Stimulated activated CD8-positive, alpha-beta memory T cell treated with anti-CD3 and anti-CD28 coated beads, Interleukin-15, amount 100 ng/mL, for 24 hours (primary cell): ENCODE measurements around the gene GLCCI1.
"Not testable (repeated sequence)": the region's sequence is repeated elsewhere in the genome, so short reads cannot be mapped to it uniquely, and the experiment has no call there.

Experiments used
- DNase-seq: peaks from one replicate; pipeline ENCODE4 v3.0.0-alpha.2; 2020; ENCODE audit warnings: low read depth

The GLCCI1 gene

DNA sequence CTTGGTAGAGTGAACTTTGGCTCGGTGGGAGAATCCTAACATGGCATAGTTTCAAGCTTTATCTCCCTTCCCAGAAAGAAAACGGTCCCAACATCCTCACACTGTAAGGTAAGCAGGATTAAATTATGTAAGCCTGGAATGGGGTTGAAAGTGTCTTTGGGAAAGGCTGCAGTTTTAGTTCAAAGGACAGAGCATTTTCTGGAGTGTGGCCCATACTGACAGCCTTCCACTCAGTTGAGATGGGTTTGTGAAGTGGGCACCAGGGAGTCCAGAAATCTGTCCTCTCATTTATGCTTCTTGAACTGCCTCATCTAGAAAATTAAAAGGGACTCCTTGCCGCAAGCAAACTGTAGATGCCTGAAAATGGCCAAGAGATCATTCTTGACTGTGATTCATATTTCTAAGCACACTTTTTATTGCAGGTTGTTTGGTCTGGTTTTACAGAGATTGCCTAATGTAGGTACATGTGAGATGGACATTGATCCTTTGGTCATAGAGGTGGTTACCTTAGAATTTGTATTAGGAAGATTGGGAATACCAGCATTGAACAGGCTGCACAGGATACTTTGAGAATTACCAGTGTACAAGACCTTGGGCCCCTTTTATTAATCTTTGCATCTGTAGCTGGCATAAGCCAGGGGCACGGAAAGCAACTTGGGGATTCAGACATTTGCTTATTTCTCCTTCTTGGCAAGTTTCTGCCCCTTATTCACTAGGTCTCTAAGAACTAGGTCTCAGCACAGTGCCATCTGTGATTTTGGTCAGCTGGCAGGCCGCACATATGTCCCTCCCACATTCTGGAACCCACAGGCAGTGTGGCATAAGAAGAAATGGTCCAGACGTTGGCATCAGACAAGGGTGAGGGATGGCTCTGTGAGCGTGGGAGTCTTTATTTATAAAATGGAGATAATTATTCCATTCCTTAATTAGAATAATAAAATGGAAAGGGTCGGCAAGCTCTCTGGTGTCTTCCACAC is 125.9 kb downstream of the GLCCI1 start:
- DNase-seq: no peak

DNA sequence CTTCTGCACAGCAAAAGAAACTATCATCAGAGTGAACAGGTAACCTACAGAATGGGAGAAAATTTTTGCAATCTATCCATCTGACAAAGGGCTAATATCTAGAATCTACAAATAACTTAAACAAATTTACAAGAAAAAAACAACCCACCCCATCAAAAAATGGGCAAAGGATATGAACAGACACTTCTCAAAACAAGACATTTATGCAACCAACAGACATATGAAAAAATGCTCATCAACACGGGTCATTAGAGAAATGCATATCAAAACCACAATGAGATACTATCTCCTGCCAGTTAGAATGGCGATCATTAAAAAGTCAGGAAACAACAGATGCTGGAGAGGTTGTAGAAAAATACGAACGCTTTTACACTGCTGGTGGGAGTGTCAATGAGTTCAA is 132.7 kb downstream of the GLCCI1 start:
- DNase-seq: not testable (repeated sequence)

DNA sequence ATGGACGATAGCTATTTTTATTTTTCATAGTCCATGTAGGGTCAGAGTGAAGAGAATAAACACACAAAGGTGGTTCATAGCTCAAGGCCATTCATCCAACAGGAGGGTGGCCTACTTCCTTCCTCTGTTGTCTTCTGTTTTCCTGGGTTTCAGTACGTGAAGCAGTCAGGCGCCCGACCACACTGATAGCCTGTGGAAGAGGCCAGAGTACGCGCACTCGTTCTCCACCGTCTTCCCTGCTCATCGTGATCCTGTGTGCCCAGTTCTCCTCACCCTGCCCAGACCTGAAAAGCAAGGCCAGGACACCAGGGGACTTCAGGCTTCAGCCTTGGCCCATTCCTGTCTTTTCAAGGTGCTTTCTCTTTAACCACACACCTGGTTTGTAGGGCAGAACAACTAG is 134.7 kb downstream of the GLCCI1 start:
- DNase-seq: no peak

DNA sequence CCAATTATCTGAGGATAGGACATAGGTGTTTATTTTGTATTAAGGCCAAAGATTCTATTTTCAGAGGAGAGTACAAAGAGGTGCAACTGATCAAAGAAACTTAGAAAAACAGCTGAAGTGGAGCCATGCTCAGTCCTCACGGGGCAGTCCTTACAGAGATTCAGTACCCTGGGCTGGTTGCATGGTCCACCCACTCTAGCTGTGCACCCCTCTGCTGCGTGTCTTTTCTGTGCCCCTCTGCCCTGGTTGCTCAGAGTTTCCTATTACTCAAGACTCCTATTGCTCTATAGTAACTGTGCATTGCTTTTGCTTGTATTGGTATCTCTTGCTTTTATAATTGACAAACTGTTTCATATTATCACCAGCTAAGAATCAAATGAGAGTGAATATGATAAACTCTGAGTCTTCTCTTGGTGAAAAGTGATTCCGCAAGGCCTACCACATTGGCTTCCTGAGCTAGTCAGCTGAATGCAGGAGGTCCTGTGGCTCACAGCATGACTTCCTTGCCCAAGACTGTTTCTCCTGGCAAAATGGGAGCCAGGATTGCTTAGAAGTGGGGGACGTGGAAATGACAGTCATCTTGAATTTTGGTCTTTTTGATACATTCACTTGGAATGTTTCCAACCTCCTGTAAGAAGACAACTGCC is 137.0 kb downstream of the GLCCI1 start:
- DNase-seq: no peak

DNA sequence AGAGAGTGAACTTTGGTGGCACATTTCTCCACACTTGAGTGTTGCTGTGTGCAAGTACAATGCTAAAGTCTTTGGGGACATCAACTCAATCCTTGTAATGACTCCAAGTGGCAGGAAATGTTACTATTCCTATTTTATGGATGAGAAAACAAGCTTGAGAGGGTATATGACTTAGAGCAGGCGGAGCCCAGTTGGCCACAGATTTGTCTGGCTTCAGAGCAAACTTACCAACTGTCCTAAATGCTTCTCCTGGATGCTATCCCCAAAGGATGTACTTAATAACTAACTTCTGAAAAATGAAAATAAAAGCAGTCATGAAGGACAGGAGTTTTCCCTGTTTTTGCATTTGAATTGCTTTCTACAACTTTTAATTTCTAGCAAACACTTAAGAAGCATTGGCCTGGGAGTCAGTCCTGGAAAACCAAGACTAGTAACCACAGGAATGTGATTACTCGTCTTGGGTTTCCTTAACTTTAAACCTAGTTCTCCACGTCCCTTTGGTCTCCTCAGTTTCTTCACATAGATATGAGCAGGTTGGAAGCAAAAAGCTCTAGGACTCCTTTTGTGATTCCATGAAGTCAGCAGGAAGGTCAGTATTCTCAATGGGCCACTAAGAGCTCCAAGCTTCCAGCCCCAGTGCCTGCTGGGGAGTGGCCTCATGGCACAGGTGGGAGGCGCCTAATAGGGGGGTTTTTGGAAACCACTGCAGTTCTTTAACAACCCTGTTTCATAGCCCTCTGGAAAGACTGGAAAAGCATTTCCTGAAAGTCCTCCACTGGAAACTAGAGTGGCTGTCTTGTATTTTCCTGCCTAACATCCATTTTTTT is 140.8 kb downstream of the GLCCI1 start:
- no peak for DNase-seq

DNA sequence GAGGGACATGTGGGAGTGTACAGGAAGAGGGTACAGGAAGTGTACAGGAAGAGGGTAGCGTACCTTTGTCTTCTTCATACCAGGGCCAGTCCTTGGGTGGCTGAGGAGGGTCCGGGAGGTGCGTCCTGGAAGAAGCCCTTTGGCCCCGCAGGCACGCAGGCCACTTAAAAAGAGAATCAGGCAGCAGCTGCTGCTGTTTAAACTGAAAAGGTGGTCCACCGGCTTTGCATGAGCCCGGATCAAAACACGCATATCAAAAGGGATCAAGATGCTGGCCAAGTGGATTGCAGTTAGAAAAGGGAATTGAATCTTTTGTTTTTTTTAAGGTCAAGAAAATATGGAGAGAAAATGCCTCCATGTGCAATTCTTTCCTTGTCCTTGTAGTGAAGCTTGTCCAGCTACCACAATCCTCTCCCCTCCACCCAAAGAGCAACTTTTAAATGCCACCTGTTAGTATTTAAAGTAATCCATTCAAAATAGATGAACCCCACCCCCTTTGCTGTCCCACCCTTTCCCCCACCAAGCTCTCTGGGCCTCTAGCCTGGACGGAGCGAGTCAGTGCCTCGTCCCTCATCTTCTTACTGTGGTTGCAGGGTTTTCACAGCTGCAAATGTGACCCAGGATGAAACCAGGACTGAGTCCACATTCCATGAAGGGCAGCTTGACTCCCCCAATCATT is 142.8 kb downstream of the GLCCI1 start:
- no peak for DNase-seq

DNA sequence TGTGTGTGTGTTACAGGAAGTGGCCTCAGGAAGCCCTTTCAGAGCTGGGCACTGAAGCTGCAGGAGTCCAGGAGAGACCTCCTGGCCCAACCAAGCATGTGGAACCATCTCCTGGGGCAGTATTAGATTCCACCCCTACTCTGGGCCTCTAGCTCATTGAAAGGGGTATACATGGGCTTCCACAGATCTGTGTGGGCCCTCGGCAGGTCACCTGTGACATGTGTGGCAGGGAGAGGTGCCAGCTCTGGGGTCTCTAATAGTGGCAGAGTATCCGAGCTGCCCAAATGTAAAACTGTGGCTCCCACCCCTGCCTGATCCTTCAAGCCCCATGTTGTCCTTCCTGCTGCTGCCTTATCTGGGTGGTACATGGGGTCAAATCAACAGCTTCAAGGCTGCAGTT is 144.1 kb downstream of the GLCCI1 start:
- DNase-seq: no peak

DNA sequence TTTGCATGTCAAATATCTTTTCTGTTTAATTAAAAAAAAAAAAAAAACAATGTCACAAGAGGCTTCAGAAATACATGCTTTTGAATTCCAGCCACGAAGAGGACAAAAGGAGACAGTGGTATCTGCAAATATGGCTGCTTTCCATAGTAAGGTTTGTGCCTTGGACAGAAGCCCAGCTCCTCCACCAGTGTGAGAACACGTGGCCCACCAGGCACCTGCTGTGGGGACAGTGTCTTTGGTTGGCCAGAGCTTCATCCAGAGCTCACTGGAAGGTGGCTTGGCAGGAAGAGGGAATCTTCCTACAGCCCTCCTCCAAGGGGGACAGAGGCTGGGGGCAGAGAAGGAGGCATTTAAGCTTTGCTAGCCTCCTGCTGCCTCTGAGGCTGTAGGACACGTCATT is 144.6 kb downstream of the GLCCI1 start:
- no peak for DNase-seq

DNA sequence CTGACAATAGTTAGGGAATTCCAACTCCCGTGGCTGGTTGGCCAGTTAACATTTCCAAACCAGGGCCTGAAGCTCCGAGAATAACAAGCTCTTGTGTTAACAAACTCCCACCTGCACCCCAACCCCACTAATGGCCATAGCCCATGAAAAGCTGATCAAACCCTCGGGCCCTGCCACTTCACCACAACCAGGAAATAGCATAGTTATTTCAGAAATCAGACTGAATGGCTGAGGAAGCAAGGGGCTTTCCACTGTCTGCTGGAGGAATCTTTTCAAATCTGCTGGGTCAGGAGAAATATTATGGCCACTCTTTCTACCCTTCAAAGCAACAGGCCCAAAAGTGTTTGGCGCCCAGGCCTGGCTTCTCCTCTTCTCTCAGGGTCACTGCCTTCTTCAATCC is 145.6 kb downstream of the GLCCI1 start:
- no peak for DNase-seq

DNA sequence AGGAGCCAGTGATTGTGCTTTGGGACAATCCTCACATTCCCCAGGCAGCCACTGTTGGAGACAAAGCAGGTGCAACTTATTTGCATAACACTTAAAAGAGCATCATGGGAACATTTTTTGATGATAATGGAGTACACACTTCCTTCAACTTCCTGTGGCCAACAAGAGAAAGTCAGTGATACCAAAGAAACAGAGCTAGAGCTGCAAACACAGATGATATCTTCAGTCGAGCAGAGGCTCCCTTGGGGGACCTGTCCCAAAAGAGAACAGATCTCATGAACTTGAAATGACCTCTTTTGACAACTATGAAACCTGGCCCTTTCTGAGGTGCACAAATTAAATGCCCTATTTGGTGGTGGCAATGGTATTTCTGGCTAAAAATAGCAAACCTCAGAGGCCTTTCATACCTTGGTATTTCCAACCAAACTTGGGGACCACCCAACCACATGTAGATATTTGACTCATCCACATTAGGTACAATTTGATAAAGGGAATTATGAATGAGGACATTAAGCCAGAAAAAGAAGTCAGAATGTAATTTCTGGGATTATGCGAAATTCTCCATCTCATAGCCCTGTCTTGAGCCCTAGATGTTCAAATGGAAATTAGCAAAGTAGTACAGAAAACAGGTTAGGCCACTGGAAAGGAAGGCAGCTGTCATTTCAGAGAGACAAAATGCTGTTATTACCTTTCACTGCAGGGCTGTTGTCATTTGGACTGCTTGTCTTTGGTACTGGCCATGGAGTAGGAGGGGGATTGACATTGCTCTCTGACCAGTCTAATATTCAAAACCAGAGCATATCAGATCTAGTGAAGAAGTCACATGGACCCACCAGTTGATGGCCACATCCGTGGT is 147.2 kb downstream of the GLCCI1 start:
- DNase-seq: no peak

DNA sequence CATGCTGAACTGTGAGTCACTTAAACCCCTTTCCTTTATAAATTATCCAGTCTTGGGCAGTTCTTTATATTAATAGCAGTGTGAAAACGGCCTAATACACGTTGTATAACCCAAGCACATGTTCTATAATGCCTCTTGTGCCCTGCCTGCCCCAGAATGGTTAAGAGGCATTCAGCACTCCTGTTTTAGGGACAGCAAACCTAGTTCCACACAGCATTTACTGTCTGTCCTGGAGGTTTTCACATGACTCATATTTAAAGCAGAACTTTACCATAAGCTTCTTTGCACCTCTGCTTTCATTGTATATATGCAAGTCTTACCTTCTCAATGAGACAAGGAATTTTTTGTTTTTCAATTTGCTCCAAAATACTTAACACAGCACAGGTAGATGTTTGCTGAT is 148.6 kb downstream of the GLCCI1 start:
- DNase-seq: no peak

DNA sequence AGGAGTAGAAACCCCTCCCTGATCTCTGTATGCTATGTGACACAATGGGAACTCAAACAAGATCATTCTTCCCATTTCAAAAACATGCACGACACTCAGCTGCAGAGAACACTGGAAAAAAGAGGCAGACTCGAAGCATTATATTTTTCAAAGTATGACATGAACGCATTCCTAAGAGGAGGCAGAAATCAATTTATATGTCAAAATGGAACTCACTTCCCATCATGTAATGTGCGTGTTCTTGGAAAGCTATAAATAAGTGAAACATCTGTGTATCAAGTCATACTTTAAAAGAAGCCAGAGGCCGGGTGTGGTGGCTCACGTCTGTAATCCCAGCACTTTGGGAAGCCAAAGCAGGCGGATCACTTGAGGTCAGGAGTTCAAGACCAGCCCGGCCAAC is 150.7 kb downstream of the GLCCI1 start:
- no peak for DNase-seq

DNA sequence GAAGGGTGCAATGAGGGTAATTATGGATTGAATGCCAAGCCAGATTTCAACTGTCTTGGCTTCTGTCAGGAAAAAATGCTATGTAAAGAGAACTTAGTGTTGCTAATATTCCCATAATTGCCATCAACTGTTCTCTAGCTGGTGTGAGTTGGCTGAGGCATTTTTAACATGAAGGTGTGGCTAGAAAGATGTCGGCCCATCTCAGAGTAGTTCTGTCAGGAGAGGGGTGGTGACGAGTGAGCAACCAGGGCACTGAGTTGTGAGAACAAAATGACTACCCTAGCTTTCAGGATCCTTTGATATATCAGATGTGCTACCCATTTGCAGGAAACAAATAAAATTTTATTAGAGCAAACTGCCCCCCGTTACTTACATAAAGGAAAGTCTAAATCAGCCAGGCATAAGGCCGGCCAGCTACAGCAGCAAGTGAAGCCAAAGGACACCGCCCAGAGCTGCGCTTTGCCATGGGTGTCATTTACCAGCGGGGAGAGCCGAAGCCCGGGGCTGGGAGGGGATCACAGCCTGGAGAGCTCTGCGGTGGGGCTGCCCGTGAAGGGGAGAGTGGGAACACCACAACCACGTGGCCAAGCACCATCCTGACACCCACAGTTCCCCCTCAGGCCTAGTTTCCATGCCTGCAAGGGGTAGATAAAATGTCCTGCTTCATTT is 151.9 kb downstream of the GLCCI1 start:
- no peak for DNase-seq

DNA sequence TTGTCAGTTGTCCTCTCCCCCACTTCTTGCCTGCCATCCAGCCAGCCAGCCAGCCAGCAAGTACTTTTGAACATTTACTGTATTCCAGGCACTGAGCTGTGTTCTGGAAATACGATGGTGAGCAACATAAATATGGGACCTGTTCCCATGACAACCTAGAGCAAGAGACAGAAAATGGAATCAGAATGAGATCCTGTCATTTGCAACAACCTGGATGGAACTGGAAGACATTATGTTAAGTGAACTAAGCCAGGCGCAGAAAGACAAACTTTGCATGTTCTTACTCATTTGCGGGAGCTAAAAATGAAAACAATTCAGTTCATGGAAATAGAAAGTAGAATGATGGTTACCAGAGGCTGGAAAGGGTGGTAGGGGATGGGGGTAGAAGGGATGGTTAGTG is 152.6 kb downstream of the GLCCI1 start:
- DNase-seq: no peak

DNA sequence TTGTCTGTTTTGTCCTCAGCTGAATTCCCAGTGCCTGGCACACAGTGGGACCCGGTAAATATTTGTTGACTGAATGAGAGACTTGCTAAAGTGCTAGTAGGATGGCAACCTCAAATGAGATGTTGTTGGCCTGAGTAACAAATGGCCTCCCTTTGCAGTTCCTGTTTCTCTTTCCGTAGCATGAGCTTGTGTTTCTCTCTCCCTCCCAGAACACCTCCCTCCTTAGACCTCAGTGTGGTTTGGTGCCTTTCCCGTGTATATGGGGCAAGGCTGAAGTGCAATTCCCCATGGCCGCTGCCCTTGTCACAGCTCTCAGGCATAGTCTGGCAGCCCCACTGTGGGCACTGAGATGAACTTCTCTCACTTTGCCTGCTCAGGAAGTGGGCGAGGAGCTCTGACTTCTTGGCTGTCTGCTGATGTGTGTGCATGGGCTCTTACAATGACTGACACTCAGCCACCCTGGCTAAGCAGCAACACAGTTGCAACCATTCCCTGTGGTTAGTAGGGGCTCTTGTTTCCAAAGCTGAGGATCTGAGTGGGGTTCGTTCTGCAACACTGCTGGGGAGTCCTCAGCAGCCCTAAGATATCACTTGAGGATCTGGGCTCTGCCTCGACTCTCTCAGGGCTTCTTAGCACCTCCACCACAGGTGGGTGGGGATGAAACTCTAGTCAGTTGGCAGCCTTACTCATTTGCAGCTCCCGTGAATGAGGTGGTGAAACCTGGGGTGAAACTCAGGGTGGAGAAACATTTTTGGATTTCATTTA is 157.3 kb downstream of the GLCCI1 start:
- DNase-seq: peak; percentile 26

DNA sequence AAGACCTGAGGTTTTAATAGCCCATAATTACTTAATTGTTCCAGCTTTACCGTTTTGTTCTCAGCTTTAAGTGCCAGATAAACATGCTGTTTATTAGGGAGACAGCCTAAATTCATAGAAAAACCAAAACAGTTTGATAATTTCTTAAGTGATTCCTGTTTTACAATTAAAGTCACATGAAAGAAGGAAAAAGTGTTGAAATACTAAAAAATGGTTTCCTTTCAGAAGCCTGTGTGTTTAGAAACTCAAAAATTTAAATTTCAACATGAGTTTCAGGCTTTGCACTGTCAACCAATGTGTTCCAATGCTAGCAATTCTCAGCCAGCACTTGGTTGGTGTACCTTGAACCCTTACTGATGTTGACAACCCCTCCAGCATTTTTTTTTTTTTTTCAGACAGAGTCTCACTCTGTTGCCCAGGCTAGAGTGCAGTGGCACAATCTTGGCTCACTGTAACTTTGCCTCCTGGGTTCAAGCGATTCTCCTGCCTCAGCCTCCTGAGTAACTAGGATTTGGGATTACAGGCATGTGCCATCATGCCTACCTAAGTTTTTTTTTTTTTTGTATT is 158.1 kb downstream of the GLCCI1 start:
- DNase-seq: no peak

DNA sequence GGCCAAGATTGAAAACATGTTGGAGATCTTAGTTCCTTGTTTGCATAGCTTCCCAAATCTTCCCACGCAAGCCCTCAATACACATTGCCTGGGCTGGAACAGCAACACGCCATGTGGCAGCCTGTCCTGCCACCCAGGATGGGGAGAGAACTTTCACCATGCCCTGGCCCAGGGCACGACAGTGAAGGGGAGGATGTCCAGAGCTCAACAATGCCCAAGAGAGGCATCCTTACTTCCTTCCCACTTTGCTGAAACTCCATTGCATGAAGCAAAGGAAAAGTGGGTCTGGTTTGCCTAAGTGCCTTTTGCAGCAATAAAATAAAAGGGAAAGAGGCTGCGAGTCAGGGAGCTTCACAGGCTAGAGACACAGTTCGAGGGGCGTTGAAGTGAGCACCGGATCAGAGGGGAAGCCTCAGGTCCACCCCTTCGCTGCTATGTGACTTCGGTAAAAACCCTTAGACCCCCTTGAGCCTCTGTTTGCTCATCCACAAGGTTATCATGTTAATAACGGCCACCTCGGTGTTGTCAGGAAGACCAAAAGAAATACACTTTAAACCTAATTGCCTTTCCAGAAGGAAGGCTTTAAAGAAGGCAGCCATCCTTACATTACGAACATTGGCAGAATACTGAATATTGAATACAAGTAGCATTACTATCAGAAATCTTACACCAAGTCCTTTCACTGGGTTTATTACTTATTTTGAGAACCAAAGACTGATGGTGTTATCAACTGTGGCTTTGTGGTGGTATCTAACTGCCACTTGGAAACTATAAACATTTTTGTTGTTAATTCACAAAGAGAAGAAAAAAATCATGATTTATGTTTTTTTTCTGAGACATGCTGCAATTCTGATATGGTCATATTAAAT is 160.1 kb downstream of the GLCCI1 start:
- no peak for DNase-seq

DNA sequence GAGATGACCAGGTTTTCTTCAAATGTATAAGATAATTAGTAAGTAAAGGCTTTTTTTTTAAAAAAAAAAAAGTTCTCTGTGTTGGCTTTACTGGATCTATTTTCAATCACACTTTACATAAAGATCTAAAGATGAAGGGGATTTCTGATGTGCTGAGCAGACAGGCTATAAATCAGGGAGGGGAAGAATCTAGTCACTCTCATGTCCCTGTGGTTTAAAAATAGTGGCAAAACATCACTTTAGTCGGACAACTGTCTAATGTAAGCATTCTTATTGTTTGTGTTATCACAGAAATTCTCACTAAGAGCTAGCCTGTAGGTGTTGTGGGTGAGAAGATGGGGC is 160.7 kb downstream of the GLCCI1 start:
- no peak for DNase-seq

DNA sequence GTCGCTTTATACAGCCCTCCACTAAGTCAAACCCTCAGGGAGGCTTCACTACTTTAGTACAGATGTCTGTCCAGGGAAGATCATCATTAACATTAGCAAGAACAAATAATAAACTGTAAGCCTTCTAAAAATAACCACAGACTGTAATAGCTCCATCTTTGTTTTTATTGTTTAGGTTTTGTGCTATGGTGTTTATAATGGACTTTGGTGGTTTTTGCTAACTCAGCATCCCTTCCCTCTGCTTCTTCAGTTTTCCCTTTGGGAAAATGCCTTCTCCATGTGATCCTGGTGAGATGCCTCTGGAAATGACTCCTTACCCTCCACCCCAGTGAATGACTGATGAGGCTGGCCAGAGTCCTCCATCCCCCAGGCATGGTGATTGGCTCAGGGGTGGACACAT is 162.1 kb downstream of the GLCCI1 start:
- no peak for DNase-seq
